ENCODE results near the gene SELENOO. TPM values are rescaled to one million over a fixed set of nuclear protein-coding genes. Genes with fewer than 3 reads are reported as not detected.

SELENOO gene
- total RNA-seq, 1 donor from 2014 or later: 25.0 TPM

GRCh38 chr22:50186761-50187523 lies 13.9 kb upstream of the SELENOO start:
- no peaks in the 10 kb centered on the region for H3K27me3 Mint-ChIP-seq (ENCODE audit: unreplicated experiment)
- H3K36me3 Mint-ChIP-seq (ENCODE audit: unreplicated experiment): no peaks in the 10 kb centered on the region
- peak overlapping the region; percentile 90 for H3K4me3 Mint-ChIP-seq (ENCODE audit: unreplicated experiment)
- H3K4me1 Mint-ChIP-seq (ENCODE audit: unreplicated experiment): peaks cover 28% of the 10 kb centered on the region
- TF ChIP-seq, protein P1, sequence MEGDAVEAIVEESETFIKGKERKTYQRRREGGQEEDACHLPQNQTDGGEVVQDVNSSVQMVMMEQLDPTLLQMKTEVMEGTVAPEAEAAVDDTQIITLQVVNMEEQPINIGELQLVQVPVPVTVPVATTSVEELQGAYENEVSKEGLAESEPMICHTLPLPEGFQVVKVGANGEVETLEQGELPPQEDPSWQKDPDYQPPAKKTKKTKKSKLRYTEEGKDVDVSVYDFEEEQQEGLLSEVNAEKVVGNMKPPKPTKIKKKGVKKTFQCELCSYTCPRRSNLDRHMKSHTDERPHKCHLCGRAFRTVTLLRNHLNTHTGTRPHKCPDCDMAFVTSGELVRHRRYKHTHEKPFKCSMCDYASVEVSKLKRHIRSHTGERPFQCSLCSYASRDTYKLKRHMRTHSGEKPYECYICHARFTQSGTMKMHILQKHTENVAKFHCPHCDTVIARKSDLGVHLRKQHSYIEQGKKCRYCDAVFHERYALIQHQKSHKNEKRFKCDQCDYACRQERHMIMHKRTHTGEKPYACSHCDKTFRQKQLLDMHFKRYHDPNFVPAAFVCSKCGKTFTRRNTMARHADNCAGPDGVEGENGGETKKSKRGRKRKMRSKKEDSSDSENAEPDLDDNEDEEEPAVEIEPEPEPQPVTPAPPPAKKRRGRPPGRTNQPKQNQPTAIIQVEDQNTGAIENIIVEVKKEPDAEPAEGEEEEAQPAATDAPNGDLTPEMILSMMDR (IDR thresholded peaks at IDR 0.05): no peak
- peak overlapping the region; percentile 84 for H3K27ac Mint-ChIP-seq (ENCODE audit: unreplicated experiment)
- DNase-seq (ENCODE audit: extremely low spot score, unreplicated experiment): no peak
- H3K9me3 Mint-ChIP-seq (ENCODE audit: unreplicated experiment): no peaks in the 10 kb centered on the region

- TF ChIP-seq, protein P1 (IDR thresholded peaks at IDR 0.05): no peak
- Mint-ChIP-seq H3K4me3 (ENCODE audit: unreplicated experiment) (no peak overlapping the region), H3K4me1 (ENCODE audit: unreplicated experiment) (peaks cover 30% of the 10 kb centered on the region), H3K27ac (ENCODE audit: unreplicated experiment) (no peak overlapping the region), H3K9me3 (ENCODE audit: unreplicated experiment) (no peaks in the 10 kb centered on the region), H3K36me3 (ENCODE audit: unreplicated experiment) (no peaks in the 10 kb centered on the region), H3K27me3 (ENCODE audit: unreplicated experiment) (no peaks in the 10 kb centered on the region)
- no peak for DNase-seq (ENCODE audit: extremely low spot score, unreplicated experiment)
Measured at GRCh38 chr22:50188356-50188755, 12.5 kb upstream of the SELENOO start.

DNA sequence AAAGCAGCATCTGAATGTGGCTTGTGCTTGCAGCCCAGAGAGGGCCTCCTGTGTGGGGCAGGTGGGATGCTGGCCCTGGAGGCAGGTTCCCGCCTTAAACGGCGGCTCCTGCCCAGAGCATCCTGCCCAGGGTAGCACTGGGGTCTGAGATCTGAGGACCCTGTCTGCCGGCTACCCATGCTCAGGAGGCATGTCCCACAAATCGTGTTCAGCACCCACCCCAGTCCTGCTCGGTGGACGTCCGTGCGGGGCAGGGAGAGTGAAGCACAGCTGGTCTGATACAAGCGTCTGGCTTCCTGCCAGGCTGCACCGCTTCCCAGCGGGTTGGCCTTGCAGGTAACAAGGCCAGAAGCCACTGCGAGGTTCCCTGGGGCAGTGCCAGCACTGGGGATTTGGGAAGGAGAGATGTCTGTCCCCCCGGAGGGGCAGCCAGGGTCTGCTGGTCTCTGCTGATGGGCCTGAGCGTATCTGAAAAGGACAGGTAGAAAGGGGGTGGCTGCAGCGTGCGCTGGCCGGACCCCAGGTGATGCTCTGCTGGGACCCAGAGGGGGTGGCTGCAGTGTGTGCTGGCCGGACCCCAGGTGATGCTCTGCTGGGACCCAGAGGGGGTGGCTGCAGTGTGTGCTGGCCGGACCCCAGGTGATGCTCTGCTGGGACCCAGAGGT lies 11.5 kb upstream of the SELENOO start:
- Mint-ChIP-seq H3K27me3 (ENCODE audit: unreplicated experiment) (no peaks in the 10 kb centered on the region), H3K4me3 (ENCODE audit: unreplicated experiment) (no peak overlapping the region), H3K4me1 (ENCODE audit: unreplicated experiment) (peaks cover 27% of the 10 kb centered on the region), H3K9me3 (ENCODE audit: unreplicated experiment) (no peaks in the 10 kb centered on the region), H3K27ac (ENCODE audit: unreplicated experiment) (no peak overlapping the region), H3K36me3 (ENCODE audit: unreplicated experiment) (no peaks in the 10 kb centered on the region)
- TF ChIP-seq, protein P1 (IDR thresholded peaks at IDR 0.05): no peak
- DNase-seq (ENCODE audit: extremely low spot score, unreplicated experiment): no peak

- no peak overlapping the region for H3K4me3 Mint-ChIP-seq (ENCODE audit: unreplicated experiment)
- no peaks in the 10 kb centered on the region for H3K27me3 Mint-ChIP-seq (ENCODE audit: unreplicated experiment)
- H3K27ac Mint-ChIP-seq (ENCODE audit: unreplicated experiment): peak overlapping the region; percentile 64
- DNase-seq (ENCODE audit: extremely low spot score, unreplicated experiment): no peak
- no peaks in the 10 kb centered on the region for H3K36me3 Mint-ChIP-seq (ENCODE audit: unreplicated experiment)
- H3K9me3 Mint-ChIP-seq (ENCODE audit: unreplicated experiment): no peaks in the 10 kb centered on the region
- peaks cover 24% of the 10 kb centered on the region for H3K4me1 Mint-ChIP-seq (ENCODE audit: unreplicated experiment)
- TF ChIP-seq, protein P1 (IDR thresholded peaks at IDR 0.05): no peak
Measured at GRCh38 chr22:50189849-50190181, 11.0 kb upstream of the SELENOO start.

GRCh38 chr22:50190182-50190940 lies 10.4 kb upstream of the SELENOO start:
- Mint-ChIP-seq H3K4me1 (ENCODE audit: unreplicated experiment) (peaks cover 24% of the 10 kb centered on the region), H3K9me3 (ENCODE audit: unreplicated experiment) (no peaks in the 10 kb centered on the region), H3K4me3 (ENCODE audit: unreplicated experiment) (no peak overlapping the region), H3K27ac (ENCODE audit: unreplicated experiment) (no peak overlapping the region), H3K27me3 (ENCODE audit: unreplicated experiment) (no peaks in the 10 kb centered on the region), H3K36me3 (ENCODE audit: unreplicated experiment) (no peaks in the 10 kb centered on the region)
- no peak for DNase-seq (ENCODE audit: extremely low spot score, unreplicated experiment)
- TF ChIP-seq, protein P1 (IDR thresholded peaks at IDR 0.05): no peak
